Activated CD8-positive, alpha-beta memory T cell treated with anti-CD3 and anti-CD28 coated beads, Interleukin-2, amount 50 U/mL, for 24 hours (primary cell): Measurements from ENCODE around the gene L2HGDH.

Experiments used
- DNase-seq: peaks from one replicate; pipeline ENCODE4 v3.0.0-alpha.2; 2020; ENCODE audit errors: extremely low read depth

L2HGDH gene

GRCh38 chr14:50288146-50288545 lies 23.9 kb downstream of the L2HGDH start:
- no peak for DNase-seq

DNA sequence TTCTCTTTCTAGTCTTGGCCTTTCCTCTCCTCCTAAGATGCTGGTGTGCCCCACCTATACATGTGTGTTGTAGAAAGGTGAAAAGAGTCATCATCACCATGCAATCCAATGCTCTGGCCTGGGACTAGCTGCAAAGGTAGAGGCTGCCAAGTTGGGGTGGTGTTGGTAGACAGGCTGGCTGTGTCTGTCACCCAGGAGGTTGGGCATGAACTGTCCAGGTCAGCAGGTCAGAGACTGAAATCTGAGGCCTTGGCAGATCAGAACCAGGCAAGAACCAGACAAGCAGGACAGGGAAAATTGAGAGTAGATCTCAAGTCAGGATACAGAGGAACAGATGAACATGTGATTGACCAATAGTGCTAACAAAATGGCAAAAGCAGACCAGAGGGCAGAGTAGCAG lies 26.2 kb downstream of the L2HGDH start:
- no peak for DNase-seq

DNA sequence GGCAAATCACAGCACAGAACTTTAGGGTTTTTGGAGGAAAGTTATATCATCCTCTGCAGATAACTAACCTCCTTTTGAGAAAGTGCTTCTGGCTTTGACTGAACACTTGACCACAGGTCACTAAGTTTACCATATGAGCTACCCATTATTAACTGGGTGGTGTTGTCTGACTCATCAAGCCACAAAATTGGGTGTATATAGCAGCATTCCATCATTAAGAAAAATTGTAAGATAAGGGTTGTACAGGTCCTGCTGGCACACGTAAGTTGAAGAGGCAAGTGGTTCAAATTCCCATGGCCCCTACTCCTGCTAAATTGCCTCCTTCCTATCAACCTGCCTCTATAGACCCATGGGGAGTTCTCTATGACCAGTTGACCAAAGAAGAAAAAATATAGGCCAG lies 39.5 kb downstream of the L2HGDH start:
- no peak for DNase-seq

- no peak for DNase-seq
Observed at GRCh38 chr14:50270932-50271331, 41.1 kb downstream of the L2HGDH start.

GRCh38 chr14:50265029-50265428 lies 47.0 kb downstream of the L2HGDH start:
- no peak for DNase-seq

DNA sequence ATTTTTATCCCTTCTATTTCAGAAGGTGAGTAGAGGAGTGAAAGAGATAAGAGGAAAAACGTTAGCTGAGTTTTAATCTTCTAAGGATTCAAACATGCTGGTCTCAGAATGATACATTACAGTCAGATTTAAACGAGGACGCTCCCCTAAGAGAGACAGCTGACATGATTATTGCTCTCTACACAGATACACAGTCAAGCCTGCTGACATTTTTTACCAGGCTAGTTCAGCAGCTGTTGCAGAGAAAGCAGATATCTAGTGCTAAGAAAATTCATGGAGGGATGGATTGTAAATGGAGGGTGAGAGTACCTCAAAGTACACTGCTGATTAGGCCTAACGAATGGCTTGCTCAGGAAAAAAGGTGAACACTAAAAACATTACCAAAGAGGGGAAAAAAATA lies 48.7 kb downstream of the L2HGDH start:
- no peak for DNase-seq

- DNase-seq: no peak
Observed at GRCh38 chr14:50262865-50263264, 49.2 kb downstream of the L2HGDH start.

GRCh38 chr14:50260511-50260910 lies 51.5 kb downstream of the L2HGDH start:
- no peak for DNase-seq

DNA sequence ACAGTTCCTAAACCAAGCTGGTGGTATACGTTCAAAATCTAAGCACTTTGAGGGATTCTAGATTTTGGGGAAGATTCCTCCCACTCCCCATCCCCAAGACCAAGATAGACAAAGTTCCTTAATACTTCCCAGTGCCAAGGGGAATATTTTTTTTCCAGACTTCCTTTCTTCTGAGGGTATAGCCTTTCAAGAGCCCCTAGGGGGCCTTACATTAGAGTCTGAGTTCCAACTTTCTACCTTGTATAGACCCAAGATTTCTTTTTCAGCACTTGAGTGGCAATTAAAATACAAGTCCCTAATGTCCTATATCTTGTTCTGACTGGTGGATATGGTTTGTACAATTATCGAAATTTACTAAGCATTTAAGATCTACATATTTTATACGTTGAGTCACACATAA lies 52.0 kb downstream of the L2HGDH start:
- no peak for DNase-seq

- no peak for DNase-seq
Observed at GRCh38 chr14:50257732-50258131, 54.3 kb downstream of the L2HGDH start.

DNA sequence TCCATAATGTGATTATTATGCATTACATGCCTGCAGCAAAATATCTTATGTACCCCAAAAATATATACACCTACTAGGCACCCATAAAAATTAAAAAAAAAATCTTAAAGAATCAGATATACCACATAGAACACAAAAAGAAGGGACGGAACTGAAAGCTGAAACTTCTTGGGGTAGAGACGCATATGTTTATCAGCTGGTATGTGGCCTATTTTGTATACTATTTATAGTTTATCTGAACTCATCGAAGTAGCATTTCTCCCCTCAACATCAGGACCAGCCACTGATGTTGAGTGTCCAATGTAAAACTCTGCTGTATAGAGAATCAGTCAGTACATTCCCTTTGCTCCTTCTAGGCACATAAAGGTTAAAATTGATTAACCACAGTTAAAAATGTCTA lies 57.8 kb downstream of the L2HGDH start:
- DNase-seq: no peak

DNA sequence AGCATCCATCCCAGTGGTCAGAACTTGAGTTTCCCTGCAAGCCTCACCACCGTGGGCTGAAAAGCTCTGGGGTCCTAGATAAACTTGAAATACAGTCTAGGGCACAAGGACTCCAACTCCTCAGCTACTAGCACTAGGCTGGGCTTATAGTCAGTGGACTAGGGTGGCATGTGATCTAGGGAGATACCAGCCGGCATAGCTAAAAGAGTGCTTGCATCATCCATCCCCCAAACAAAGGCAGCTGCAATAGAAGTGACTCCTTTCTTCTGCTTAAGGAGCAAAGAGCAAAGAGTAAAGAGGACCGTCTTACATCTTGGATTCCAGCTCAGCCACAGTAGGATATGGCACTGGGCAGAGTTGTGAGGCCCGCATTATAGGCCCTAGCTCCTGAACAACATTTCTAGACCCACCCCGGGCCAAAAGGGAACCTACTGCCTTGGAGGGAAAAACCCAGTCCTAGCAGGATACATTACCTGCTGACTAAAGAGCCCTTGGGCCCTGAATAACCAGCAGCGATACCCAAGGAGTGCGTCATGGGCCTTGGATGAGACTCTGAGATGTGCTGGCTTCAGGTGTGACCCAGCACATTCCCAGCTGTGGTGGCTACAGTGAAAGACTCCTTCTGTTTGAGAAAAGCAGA lies 62.8 kb downstream of the L2HGDH start:
- DNase-seq: no peak

- no peak for DNase-seq
Observed at GRCh38 chr14:50247245-50247644, 64.8 kb downstream of the L2HGDH start.

DNA sequence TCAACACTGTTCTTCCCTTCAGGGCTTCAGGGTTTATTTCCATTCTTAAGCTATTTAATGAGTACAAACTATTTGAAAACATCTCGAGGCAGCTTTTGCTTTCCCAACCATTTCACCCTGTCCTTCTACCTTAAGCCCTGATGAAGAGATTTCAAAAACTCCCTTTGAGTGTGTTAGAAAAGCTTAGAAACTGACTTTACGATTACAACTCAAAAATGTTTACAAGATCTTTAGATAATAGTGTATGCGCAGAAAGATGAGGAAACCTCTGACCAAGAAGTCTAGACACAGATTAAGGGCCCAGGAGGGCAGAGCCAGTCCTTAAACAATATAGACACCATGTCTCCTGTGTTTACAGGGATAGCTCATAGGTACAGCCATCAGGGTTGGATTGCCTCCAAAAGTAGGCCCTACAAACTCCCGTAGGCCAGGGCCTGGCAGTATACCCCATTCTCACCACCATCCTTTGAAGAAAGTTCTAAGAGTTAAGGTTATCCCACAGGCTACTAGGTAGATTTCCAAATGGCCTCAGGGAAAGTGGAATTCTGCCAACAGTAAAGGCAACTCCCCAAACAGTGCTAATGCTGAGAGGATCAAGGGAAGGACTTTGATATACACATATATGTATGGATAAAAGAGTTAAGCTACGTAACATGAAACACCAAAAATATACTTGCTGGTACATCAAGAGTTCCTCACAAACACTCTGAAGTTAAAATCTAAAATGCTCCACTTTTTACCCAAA lies 69.3 kb downstream of the L2HGDH start:
- no peak for DNase-seq

GRCh38 chr14:50242096-50242495 lies 69.9 kb downstream of the L2HGDH start:
- DNase-seq: no peak

DNA sequence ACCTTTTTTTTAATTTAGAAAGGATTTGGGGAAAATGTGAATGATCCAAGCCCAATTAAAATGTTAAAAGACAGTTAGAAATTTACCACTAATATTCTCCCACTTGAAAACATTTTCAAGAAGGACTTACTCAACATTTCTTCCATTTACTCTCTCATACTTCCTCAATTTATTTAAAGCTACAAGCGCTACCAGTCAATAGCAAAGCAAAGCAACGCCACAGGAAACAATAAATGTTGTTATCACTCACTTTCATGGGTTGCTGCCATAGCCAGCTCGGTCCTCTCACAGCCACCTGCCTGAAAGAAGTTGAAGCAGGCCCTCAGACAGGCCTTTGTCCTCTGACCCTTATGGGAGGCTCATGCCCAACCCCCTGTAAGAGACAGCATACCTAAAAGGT lies 74.6 kb downstream of the L2HGDH start:
- no peak for DNase-seq

DNA sequence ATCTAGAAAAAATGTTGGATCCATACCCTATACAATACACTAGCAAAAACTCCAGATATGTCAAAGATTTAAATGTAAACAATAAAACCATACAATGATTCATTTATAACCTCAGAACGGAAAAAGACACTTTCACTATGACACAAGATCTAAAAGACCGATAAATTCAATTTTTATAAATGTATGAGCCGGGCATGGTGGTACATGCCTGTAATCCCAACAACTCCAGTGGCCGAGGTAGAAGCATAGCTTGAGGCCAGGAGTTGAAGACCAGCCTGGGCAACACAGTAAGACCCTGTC lies 78.1 kb downstream of the L2HGDH start:
- no peak for DNase-seq

- DNase-seq: no peak
Observed at GRCh38 chr14:50233166-50233950, 78.7 kb downstream of the L2HGDH start.

- no peak for DNase-seq
Observed at GRCh38 chr14:50232276-50232642, 79.8 kb downstream of the L2HGDH start.

GRCh38 chr14:50231475-50232275 lies 80.4 kb downstream of the L2HGDH start, which contains the start of gene SOS2:
Gene SOS2 (minus strand): TSS chr14:50231578. CDS start chr14:50231283, 295 bp downstream.
- peak; percentile 49 for DNase-seq

- DNase-seq: no peak
Observed at GRCh38 chr14:50230701-50231474, 81.1 kb downstream of the L2HGDH start.

DNA sequence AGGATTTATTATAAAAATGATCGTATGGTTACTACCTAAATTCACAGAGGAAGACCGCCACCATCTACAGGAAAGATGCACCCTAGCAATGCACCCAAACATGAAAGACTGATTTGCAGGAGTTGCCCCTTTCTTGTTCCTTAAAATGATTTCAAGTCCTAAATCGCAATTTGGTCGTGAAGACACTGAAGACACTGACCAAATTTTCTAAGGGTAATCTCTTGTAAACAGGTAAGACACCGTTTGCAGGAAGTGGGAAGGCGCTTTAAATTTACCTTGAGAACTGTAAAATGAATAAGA lies 81.7 kb downstream of the L2HGDH start:
- no peak for DNase-seq
